Cortex of kidney (tissue), 1 donor: ENCODE measurements around the gene HDAC4.

ENCODE experiments used
- DNase-seq: peaks from one replicate; lab custom pipeline; 2025; lab: John Stamatoyannopoulos, UW

HDAC4 gene

GRCh38 chr2:239429473-239430350 lies 28.9 kb upstream of the HDAC4 start:
- no peak for DNase-seq

DNA sequence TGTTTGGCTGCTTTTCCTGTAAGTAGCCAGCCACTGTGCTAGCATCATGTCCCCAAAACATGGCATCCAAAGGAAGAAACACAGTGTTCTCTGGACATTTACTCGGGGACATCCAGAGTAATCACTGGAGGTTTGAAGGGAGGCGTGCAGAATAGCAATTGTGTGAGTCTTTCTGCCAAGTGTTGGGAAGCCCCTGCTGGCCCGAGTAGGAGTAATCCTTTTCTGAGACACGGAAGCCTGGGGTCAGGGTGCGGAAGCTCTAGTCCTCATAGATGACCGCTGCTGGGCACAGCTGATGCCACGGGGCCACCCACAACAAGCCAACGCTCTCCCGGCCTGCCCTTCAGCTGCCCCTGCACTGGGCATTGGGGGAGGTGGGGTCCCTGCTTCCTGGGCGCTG lies 24.8 kb upstream of the HDAC4 start:
- DNase-seq, result no peak

DNA sequence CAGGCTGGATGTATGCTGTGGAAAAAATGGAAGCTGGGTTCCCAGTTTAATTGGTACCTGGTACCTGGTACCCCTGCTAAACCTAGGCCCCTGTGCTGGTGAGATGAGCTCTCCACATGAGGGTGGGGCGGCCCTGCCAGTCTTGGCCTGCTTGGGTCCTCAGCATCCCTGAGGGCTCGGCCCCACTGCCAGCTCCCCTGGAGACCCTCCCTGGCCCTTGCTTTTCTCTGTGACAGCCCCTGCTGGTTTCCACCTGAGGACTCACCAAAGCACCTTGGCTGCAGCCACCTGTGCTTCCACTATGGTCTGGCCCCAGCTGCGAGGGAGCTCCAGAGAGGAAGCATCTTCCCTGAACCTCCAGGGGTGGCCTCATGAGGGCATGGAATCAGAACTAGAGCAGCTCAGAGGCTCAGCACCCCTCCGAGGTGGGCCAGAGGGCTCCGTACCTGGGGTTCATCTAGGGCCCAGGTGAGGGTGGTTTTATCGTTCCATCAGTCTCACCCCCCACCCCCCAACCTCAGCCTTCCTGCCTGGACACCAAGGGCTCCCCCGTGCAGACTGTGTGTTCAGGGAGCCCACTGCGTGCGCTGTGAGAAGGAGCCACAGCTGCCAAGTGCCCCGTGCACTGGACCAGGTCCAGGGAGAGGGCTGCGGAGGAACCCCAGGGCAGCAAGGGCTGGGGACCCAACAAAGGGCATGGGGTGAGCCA lies 23.7 kb upstream of the HDAC4 start:
- DNase-seq, result no peak

GRCh38 chr2:239423551-239423950 lies 22.7 kb upstream of the HDAC4 start:
- DNase-seq, result no peak

- DNase-seq, result no peak
Observed at GRCh38 chr2:239421851-239422250, 21.0 kb upstream of the HDAC4 start.

DNA sequence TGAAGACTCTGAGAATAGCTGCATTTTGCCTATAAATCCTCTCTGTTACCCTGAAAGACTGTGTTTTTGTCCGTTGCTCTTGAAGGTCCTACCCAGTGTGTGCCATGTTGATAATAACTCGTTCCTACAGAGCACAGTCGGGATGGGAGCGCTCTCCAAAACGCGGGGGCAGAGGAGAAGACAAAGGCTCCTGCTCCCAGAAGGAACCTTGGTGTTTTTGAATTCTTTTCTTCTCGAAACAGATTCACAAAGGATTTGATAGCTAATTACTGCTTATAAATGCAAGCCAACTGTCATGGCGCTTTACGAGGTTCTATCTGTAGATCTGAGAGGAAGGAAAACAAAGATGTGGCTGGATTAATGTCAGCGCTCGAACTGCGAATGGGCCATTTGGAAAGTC lies 19.3 kb upstream of the HDAC4 start:
- DNase-seq, result no peak

GRCh38 chr2:239418918-239419317 lies 18.1 kb upstream of the HDAC4 start:
- no peak for DNase-seq

DNA sequence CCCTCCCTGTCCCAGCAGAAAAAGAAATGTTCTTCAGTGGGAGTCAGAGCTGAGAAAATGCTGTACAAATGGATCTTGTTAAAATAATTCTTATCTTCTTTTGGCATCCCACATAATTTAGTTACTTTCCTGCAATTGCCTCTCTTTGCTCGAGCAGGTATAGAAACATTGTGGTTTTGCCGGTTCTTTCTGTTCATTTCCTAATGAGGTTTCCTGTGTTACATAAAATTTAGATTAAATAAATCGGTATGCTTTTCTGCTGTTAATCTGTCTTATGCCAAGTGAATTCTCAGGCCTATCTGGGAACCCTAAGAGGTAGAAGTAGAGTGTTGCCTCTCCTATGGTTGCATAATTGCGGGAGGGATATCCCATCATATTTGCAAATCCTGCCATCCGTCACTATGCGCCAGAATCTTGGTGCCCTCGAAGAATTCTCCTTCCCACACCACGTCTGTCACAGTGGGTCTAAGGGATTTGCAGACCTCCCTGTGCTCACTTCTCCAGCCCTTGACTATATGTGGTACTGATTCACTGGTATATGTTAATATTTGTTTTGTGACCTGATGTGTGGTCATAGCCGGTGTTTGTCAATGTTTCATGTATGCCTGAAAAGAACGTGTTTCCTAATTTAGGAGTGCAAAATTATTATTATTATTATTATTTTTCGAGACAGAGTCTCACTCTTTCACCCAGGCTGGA lies 12.2 kb upstream of the HDAC4 start:
- no peak for DNase-seq

GRCh38 chr2:239411549-239412319 lies 10.9 kb upstream of the HDAC4 start:
- DNase-seq, result no peak

- DNase-seq, result no peak
Observed at GRCh38 chr2:239411117-239411516, 10.3 kb upstream of the HDAC4 start.

GRCh38 chr2:239409976-239410375 lies 9.2 kb upstream of the HDAC4 start:
- DNase-seq, result no peak

GRCh38 chr2:239407112-239407511 lies 6.3 kb upstream of the HDAC4 start:
- no peak for DNase-seq

DNA sequence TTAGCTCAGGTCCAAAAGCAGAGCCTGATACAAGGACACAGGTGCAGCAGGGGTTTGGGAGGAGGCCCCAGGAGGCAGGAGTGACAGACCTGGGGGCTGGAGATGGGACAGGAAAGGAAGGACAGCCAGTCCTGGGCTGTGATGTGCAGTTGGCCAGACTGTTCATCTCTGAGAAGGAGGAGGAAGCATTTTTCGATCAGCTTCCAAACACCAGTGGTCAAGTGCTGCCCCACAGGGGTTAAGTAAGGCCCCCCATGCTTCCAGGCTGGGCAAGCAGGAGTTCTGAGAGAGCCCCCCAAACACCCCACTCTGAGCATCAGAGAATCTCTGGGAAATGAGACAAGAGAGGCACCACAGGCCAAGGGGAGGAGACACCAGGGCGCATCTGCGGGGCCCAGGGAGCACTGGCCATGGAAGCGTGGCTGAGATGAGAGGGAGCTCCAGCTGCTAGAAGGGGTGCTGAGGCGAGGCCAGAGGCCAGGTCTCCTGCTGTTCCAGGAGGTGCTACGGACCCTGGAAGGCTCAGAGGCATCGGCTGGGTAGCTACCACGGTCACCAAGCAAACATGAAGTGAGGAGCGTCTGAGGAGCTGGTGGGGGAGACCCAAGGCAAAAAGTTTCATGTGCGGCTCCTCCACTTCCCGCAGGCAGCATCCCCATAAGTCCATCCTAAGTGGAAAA lies 5.6 kb upstream of the HDAC4 start:
- no peak for DNase-seq

DNA sequence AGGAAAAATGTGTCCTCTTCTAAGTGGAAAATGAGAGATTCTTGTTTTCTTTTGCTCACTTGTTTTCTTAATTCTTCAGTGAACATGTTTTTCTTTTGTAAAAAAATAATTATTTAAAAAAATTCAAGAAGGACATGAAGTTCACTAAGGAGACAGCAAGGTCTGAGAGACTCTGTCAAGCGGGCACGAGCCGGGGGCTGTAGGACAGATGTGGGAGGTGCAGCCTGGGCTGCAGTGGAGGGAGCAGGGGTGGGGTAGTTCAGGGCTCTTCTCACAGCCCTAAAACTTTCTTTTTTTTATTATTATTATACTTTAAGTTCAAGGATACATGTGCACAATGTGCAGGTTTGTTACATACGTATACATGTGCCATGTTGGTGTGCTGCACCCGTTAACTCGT lies 4.3 kb upstream of the HDAC4 start:
- DNase-seq, result no peak

- no peak for DNase-seq
Observed at GRCh38 chr2:239402666-239403065, 1.8 kb upstream of the HDAC4 start.

GRCh38 chr2:239401881-239402233 lies 1.0 kb upstream of the HDAC4 start:
- no peak for DNase-seq

DNA sequence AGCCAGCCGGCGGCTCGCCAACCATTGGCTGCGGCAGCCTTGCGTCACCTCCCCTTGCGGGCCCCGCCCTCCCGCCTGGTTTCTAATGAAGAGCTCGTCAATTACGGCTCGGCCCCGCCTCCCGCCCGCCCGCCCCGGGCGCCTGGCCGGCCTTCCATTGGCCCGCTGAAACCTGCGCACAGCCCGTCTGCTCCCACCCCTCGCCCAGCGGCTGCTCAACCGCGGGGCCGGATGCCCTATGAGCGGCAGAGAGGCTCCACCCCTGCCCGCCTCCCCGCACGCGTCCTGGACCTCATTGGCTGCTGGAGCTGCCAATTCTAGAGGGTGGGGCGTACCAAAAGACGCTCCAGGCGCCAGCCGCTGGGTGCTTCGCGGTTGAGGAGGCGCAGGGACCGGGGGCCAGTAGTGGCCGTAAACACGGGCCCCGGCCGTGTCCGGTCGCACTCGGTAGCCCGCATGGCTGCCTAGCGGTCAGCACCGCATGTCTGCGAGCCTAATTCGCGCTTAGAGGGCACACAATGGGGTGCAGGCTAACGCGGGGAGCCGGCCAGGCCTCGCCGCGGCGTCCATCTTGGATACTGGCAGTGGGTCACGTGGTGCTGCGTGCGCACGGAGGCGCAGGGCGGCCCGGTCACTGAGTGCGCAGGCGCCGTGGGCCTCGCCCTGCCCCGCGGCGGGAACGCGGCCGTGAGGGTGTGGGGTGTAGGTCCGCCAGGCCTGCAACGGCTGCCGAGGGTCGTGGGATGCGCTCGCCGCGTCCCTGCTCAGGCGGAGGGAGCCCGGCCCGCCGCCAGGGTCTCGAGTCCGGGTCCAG lies 454 bp upstream of the HDAC4 start:
- peak; percentile 92 for DNase-seq

DNA sequence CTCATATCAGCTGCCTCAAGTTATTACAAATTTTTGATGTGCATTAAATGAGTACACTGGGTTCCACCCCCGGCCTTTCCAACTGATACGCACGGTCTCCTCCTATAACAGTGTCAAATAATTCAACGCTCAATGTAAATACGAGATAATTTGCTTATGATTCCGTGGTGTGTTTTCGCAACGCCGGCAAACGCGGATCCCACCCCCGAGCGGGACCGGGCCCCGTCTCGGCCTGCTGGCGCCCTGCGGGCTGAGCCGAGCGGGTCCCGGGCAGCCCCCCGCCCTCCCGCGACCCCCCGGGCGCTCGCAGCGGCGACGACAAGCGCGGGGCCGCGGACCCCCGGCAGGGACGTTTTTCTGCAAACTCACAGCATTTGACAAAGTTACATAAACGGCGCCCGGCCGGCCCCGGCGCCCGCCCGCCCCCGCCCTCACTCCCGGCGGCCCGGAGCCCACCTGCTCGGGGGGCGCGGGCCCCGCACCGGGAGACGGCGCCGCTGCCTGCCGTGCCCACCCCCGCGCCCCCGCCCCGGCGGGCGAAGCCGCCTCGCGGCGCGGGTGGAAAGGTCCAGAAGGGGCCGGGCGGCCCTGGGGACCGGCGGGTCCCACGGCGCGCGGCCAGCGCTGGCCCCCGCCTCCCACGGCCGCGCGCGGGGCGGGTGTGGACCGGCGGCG lies 762 bp downstream of the HDAC4 start:
- DNase-seq, result no peak

GRCh38 chr2:239399433-239399920 lies 1.3 kb downstream of the HDAC4 start:
- DNase-seq, result no peak

- no peak for DNase-seq
Observed at GRCh38 chr2:239398521-239398921, 2.3 kb downstream of the HDAC4 start.
